ENCODE results near the gene ROBO1. TPM values are rescaled to one million over a fixed set of nuclear protein-coding genes. Genes with fewer than 3 reads are reported as not detected.

Gene ROBO1
- total RNA-seq, 1 experiment from 2014 or later, result 19.5 TPM

DNA sequence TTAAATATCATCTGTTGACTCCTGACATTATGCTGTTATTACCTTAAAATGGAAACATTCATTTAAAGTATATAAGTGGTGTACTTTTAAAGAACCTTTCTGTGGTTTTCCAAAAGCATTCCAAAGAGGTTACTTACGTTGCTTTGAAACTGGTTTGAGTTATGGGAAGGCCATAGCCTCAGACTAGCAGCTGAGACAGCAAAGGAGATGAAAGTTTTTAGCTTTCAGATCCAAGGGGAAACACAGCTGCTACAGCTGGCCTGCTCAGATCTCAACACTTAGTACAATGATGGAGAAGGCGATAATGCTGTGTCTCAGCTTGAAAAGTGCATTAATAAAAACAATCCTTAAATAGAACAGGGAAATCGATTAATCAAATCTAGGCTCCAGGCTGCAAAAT is 921.1 kb downstream of the ROBO1 start:
- no peak for DNase-seq (ENCODE audit: low read depth)

DNA sequence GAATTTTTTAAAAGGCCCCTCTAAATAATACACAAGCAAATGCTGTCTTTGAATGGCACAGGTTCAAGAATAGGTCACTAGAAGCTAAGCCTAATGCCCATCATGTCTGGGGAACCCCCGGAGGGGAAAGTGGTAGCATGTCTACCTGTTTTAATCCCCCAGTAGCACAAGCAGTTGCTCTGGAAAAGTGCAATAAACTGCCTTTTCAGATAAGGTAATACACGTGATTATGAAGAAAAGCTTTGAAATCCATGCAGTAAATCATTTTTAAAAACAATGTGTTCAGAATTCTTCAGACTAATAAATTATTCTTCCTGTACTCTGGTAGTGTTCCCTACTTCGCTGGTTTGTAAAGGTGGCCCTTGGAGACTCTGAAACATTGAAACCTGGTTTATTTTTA is 922.2 kb downstream of the ROBO1 start:
- no peak for DNase-seq (ENCODE audit: low read depth)

DNA sequence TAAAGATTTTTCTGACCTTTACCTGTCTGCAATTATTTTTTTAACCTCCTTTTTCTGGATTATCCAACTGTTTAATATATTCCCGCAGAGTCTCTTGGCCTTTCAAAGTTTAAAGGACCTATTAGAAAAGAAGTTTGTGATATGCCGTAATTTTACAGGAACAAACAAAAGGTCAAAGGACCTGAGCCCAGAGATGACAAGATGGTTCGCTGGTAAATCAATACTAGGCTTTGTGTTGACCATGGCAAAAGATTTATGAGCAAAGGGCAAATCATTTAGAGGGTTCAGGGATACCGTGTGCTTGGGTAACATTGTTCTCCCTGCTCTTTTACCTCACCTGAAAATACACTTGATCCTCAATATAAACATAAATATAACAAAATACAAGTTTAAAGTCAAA is 923.5 kb downstream of the ROBO1 start:
- DNase-seq (ENCODE audit: low read depth), result no peak

DNA sequence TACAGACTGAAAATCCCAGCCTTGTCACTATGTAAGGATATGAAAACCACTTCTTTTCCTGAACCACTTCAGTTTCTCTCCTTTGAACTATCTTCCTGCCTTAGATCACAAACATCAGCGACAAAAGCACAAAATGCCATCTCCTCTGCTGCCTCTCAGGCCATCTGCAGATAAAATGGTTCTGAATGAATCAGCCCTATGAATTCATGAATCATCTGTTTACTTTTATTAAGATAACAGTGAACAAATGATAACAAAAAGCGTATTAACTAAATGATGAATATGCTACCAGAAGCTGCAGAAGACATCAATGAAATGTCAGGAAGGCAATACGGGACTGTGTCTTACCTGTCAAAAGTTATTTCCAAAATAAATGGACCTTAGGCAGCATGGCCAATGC is 928.1 kb downstream of the ROBO1 start:
- no peak for DNase-seq (ENCODE audit: low read depth)

DNA sequence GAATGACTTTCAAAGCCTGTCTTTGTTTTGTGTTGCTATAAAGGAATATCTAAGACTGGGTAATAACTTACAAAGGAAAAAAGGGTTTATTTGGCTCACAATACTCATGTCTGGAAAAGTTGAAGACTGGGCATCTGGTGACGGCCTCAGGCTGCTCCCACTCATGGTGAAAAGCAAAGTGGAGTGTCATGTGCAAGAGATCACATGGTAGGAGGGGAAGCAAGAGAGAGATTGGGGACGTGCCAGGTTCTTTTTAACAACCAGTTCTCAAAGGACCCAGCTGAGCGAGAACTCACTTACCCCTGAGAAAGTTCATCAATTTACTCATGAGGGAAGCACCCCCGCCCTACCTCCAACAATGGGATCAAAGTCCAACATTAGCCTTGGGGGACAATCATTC is 929.4 kb downstream of the ROBO1 start:
- DNase-seq (ENCODE audit: low read depth), result no peak

GRCh38 chr3:78834910-78835309 is 932.9 kb downstream of the ROBO1 start:
- no peak for DNase-seq (ENCODE audit: low read depth)

- DNase-seq (ENCODE audit: low read depth), result no peak
These were observed 935.0 kb downstream of the ROBO1 start for GRCh38 chr3:78832785-78833204.

DNA sequence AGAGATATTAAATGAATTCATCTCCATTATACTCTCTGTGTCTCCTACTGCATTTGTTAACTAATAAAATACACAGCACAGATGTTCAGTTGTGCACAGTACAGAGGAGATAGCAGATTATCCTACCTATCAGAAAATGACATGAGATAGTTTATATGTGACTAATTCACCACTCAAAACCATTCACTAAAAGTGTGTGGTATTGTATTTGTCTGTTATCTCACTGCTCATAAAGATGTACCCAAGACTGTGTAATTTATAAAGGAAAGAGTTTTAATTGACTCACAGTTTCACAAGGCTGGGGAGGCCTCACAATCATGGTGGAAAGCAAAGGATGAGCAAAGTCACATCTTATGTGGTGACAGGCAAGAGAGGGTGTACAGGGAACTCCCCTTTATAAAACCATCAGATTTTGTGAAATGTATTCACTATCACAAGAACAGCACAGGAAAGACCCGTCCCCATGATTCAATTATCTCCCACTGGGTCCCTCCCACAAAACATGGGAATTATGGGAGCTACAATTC is 936.3 kb downstream of the ROBO1 start:
- DNase-seq (ENCODE audit: low read depth), result no peak

- DNase-seq (ENCODE audit: low read depth), result no peak
These were observed 937.3 kb downstream of the ROBO1 start for GRCh38 chr3:78830470-78830869.

DNA sequence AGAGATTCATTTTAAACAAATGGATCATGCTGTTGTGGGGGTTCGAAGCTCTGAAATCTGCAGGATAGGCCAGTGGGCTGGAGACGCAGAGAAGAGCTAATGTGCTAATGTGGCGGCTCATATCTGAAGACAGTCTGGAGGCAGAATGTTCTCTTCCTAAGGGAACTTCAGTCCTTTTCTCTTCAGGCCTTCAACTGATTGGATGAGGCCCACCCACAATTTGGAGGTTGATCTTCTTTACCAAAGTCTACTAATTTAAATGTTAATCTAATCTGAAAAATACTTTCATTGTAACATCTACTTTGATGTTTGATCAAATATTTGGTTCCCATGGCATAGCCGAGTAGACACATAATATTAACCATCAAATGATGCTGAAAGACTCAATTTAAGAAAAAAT is 940.2 kb downstream of the ROBO1 start:
- DNase-seq (ENCODE audit: low read depth), result no peak

GRCh38 chr3:78825858-78826215 is 942.0 kb downstream of the ROBO1 start:
- no peak for DNase-seq (ENCODE audit: low read depth)

GRCh38 chr3:78825118-78825857 is 942.5 kb downstream of the ROBO1 start:
- no peak for DNase-seq (ENCODE audit: low read depth)

DNA sequence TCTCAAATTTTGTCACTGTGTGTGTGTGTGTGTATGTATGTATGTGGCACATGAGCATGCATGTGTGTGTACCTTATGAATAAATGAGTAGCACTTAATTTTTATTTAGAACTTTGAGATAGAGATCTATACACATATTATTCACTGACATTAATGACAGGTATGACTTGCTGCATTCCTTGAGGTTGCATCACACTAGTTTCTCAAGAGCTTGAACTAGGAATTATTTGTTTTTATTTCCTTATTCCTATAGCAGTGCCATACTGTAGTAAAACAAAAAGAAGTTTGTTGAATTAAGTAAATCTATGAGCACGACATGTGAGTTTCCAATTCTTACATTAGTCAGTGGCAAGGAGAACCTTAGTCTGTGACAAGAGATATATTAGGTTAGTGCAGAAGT is 943.9 kb downstream of the ROBO1 start:
- no peak for DNase-seq (ENCODE audit: low read depth)

- DNase-seq (ENCODE audit: low read depth), result no peak
These were observed 944.4 kb downstream of the ROBO1 start for GRCh38 chr3:78823434-78823833.

DNA sequence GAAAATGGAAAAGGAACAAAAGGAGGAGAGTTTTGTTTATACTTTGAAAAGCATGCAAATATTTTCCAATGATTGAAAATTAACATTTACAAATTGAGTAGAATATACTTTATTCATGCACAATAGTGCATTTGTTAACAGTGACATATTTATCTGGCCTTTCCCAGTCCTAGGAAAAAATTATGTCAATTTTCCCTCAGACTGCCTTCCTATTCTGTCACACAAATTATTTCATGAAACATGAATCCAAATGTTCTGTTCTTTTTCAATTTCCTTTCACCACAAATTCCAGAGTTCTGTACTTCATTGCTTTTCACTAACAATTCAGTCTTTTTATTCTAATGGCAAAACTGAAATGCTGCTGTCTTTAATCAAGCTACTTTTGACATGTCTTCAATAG is 945.1 kb downstream of the ROBO1 start:
- DNase-seq (ENCODE audit: low read depth), result no peak

DNA sequence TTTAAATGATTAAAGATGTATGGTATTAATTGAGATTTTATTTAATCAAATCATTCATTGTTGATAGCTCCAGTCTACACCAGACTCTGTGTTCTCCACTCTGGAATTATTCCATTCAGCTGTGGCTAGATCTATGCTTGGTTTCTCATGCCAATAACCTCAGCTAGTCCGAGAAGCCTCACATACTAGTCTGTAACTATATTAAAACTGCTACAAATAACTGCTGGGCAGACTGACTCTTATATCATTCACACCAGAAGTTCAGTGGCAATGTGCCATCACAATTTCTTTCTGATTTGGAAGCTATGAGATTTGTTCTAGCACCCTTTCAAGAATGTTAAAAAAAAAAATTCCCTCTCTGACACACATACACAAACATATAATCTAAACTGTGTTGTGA is 947.3 kb downstream of the ROBO1 start:
- DNase-seq (ENCODE audit: low read depth), result no peak

GRCh38 chr3:78818161-78818985 is 949.4 kb downstream of the ROBO1 start:
- DNase-seq (ENCODE audit: low read depth), result no peak

DNA sequence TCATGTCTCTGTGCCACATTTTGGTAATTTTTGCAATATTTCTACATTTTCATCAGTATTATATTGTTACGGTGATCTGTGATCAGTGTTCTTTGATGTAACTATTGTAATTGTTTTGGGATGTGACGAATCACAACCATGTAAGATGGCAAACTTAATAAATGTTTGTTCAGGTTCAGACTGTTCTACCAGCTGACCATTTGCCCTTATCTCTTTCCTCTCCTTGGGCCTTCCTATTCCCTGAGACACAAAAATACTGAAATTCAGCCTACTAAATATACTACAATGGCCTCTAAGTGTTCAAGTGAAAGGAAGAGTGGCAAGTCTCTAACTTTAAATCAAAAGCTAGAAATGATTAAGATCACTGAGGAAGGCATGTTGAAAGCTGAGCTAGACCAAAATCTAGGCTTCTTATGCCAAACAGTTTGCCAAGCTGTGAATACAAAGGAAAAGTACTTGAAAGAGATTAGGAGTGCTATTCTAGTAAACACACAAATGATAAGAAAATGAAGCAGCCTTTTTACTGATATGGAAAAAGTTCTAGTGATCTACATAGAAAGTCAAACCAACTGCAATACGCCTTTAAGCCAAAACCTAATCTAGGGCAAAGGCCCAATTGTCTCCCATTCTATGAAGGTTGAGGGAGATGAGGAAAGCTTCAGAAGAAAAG is 952.8 kb downstream of the ROBO1 start:
- DNase-seq (ENCODE audit: low read depth), result no peak

DNA sequence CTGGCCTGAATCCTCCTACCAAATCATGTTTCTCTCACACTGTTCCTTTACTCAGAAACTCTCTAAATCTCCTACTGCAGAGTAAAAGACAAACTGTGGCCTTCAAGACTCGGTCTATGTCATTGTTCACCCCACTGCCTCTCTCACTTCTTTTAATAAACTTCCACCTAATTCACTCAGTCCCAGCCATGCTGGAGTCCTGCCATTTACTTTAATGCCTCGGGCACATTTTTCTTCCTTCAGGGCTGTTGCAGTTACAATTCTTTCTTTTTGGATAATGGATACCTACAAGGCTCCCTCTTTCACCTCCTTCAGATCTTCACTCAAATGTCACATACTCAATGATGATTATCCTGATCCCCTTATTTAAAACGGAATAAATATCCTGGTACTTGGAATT is 955.6 kb downstream of the ROBO1 start:
- no peak for DNase-seq (ENCODE audit: low read depth)

DNA sequence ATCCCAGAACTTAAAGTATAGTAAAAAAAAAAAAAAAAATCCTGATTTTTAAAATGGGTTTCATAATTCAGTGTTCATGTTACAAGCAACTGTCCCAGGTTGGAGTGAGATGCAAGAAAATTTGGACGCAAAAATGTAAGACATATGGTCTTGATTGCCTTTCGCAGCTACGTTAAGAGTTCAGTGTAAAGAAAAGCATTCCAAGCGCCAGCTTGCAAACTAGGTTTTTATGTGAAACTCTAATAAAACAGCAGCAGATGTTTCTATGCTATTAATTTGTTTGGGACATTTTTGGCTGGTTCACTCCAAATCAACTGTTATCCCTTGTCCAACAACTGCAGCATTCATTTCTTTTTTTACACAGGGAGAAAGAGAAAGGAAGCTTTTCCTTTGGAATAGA is 957.8 kb downstream of the ROBO1 start:
- no peak for DNase-seq (ENCODE audit: low read depth)

- DNase-seq (ENCODE audit: low read depth), result peak; percentile 2
These were observed 963.4 kb downstream of the ROBO1 start for GRCh38 chr3:78804251-78805037.

DNA sequence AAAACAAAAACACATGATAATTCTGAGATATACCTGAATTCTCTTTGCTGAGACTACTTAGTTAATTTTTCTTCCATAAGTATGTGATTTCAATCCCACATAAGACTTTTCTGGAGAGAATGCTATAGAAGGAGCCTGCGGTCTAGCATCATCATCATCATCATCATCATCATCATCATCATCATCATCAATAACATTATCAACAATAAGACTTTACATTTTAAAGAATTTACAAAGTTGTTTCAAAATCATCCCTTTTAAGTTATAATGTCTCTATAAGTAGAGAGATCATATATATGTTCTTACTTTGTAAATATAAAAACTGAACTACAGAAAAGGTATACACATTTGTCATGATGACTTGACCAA is 965.3 kb downstream of the ROBO1 start:
- DNase-seq (ENCODE audit: low read depth), result no peak

All from Daoy (cell line).